GM12865 (cell line): ENCODE results near the gene RAPGEF2.

Source experiments
- DNase-seq: peaks from one replicate; pipeline ENCODE4 v3.0.0; 2010; ENCODE audit warnings: low read depth
- H3K4me3 ChIP-seq: 2 replicates; pipeline ENCODE4 v1.5.1; 2011; ENCODE audit warnings: mild to moderate bottlenecking, low read depth, low read length, control low read depth
- CTCF ChIP-seq: IDR thresholded peaks from 2 replicates; pipeline ENCODE4 v1.5.1; 2011; ENCODE audit warnings: low read length, control low read depth, low read depth, inconsistent platforms; ENCODE audit not compliant: insufficient read depth; ENCODE audit errors: missing control alignments

The RAPGEF2 gene

GRCh38 chr4:159145992-159146330 is 43.1 kb downstream of the RAPGEF2 start:
- no peak for TF ChIP-seq CTCF
- DNase-seq = no peak

GRCh38 chr4:159146488-159146887 is 43.6 kb downstream of the RAPGEF2 start:
- H3K4me3 ChIP-seq = no peak overlapping the region
- no peak for TF ChIP-seq CTCF
- no peak for DNase-seq

More at GRCh38 chr4:159145992-159146330, 43.1 kb downstream of the RAPGEF2 start:
- H3K4me3 ChIP-seq = no peak overlapping the region

GRCh38 chr4:159148441-159148840 is 45.6 kb downstream of the RAPGEF2 start:
- DNase-seq = no peak
- TF ChIP-seq CTCF = no peak
- no peak overlapping the region for H3K4me3 ChIP-seq

GRCh38 chr4:159149666-159150065 is 46.8 kb downstream of the RAPGEF2 start:
- DNase-seq = no peak
- no peak for TF ChIP-seq CTCF
- no peak overlapping the region for H3K4me3 ChIP-seq

GRCh38 chr4:159150396-159150795 is 47.5 kb downstream of the RAPGEF2 start:
- no peak overlapping the region for H3K4me3 ChIP-seq
- TF ChIP-seq CTCF = no peak
- peak; percentile 21 for DNase-seq

GRCh38 chr4:159150821-159151390 is 48.0 kb downstream of the RAPGEF2 start:
- peak; percentile 54 for DNase-seq

More at GRCh38 chr4:159150821-159151390, 48.0 kb downstream of the RAPGEF2 start:
- TF ChIP-seq CTCF = no peak
- H3K4me3 ChIP-seq = no peak overlapping the region
